ENCODE data around the gene NBPF11. TPM values are rescaled to one million over a fixed set of nuclear protein-coding genes. Genes with fewer than 3 reads are reported as not detected.

NBPF11 gene
- total RNA-seq, 1 experiment from 2014 or later = 10.5 TPM

Other genes with a start within 250 kb of the NBPF11 start
- not detected in 3 replicates for gene GJA8, start 249.5 kb downstream of the NBPF11 start, total RNA-seq (2021)
- 16.3 to 19.4 TPM (median 16.9 TPM) in 3 replicates for gene GPR89B, start 223.9 kb downstream of the NBPF11 start, total RNA-seq (2021)